A673 (cell line): ENCODE results near the gene JAG2.

ENCODE experiments used
- EZH2 ChIP-seq: fragments of 200-600 bp; sonication (generic); IDR thresholded peaks from 2 replicates; pipeline ENCODE4 v1.6.1; 2017; ENCODE audit warnings: borderline replicate concordance, low read depth, mild to moderate bottlenecking, mixed read lengths, antibody characterized with exemption, low read length; ENCODE audit not compliant: poor library complexity, severe bottlenecking
- TF ChIP-seq, protein P1 (sequence below): fragments of 300-800, 200-600 bp; sonication (generic); conservative IDR thresholded peaks from 2 replicates; pipeline ENCODE4 v1.5.1; 2017; ENCODE audit warnings: low read depth, mild to moderate bottlenecking, antibody characterized with exemption, low read length, moderate library complexity, mixed read lengths

DNA sequence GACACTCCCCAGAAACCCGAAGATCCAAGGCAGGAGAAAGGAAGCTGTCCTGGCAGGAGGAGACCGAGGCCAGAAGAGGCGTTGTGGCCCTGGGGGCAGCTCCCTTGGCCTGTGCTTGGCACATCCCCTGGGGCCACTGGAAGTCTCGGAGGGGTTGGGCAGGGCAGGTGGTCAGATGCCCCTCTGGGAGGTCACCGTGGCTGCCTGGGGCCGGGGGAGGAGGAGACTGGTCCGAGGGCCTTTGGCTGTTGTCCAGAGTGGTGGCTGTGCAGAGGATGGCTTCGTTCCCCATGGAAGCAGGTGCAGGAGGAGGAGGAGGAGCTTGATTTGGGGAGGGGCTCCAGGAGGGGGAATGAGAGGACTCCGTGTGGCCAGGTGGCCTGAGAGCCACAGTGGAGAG lies 15.9 kb upstream of the JAG2 start:
- TF ChIP-seq, protein P1, sequence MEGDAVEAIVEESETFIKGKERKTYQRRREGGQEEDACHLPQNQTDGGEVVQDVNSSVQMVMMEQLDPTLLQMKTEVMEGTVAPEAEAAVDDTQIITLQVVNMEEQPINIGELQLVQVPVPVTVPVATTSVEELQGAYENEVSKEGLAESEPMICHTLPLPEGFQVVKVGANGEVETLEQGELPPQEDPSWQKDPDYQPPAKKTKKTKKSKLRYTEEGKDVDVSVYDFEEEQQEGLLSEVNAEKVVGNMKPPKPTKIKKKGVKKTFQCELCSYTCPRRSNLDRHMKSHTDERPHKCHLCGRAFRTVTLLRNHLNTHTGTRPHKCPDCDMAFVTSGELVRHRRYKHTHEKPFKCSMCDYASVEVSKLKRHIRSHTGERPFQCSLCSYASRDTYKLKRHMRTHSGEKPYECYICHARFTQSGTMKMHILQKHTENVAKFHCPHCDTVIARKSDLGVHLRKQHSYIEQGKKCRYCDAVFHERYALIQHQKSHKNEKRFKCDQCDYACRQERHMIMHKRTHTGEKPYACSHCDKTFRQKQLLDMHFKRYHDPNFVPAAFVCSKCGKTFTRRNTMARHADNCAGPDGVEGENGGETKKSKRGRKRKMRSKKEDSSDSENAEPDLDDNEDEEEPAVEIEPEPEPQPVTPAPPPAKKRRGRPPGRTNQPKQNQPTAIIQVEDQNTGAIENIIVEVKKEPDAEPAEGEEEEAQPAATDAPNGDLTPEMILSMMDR, result no peak
- no peak for TF ChIP-seq EZH2
